Measurements from ENCODE around the gene CFAP299.

Gene CFAP299

GRCh38 chr4:80452768-80453167 is 117.2 kb downstream of the CFAP299 start:
- no peak for DNase-seq

GRCh38 chr4:80454040-80454439 is 118.5 kb downstream of the CFAP299 start:
- DNase-seq, result no peak

- no peak for DNase-seq
Measured at GRCh38 chr4:80454556-80454955, 119.0 kb downstream of the CFAP299 start.

- DNase-seq, result no peak
Measured at GRCh38 chr4:80459918-80460473, 124.5 kb downstream of the CFAP299 start.

- DNase-seq, result no peak
Measured at GRCh38 chr4:80461412-80461811, 125.9 kb downstream of the CFAP299 start.

- no peak for DNase-seq
Measured at GRCh38 chr4:80462621-80463091, 127.1 kb downstream of the CFAP299 start.

- DNase-seq, result no peak
Measured at GRCh38 chr4:80463509-80463908, 128.0 kb downstream of the CFAP299 start.

GRCh38 chr4:80465238-80465637 is 129.7 kb downstream of the CFAP299 start:
- DNase-seq, result no peak

- DNase-seq, result no peak
Measured at GRCh38 chr4:80465736-80466135, 130.2 kb downstream of the CFAP299 start.

GRCh38 chr4:80466618-80467017 is 131.1 kb downstream of the CFAP299 start:
- DNase-seq, result no peak

GRCh38 chr4:80471756-80472155 is 136.2 kb downstream of the CFAP299 start:
- DNase-seq, result peak; percentile 83

- no peak for DNase-seq
Measured at GRCh38 chr4:80475236-80475635, 139.7 kb downstream of the CFAP299 start.

- no peak for DNase-seq
Measured at GRCh38 chr4:80475798-80476197, 140.3 kb downstream of the CFAP299 start.

- DNase-seq, result no peak
Measured at GRCh38 chr4:80484712-80485111, 149.2 kb downstream of the CFAP299 start.

GRCh38 chr4:80486603-80487002 is 151.1 kb downstream of the CFAP299 start:
- DNase-seq, result no peak

- no peak for DNase-seq
Measured at GRCh38 chr4:80489798-80490197, 154.3 kb downstream of the CFAP299 start.

GRCh38 chr4:80492761-80493160 is 157.2 kb downstream of the CFAP299 start:
- no peak for DNase-seq

GRCh38 chr4:80495865-80496264 is 160.3 kb downstream of the CFAP299 start:
- no peak for DNase-seq

GRCh38 chr4:80498725-80499124 is 163.2 kb downstream of the CFAP299 start:
- DNase-seq, result no peak

- no peak for DNase-seq
Measured at GRCh38 chr4:80500613-80501012, 165.1 kb downstream of the CFAP299 start.

GRCh38 chr4:80507077-80507476 is 171.5 kb downstream of the CFAP299 start:
- DNase-seq, result no peak

GRCh38 chr4:80507507-80507906 is 172.0 kb downstream of the CFAP299 start:
- DNase-seq, result peak; percentile 39

- no peak for DNase-seq
Measured at GRCh38 chr4:80515496-80515895, 180.0 kb downstream of the CFAP299 start.

GRCh38 chr4:80521438-80521837 is 185.9 kb downstream of the CFAP299 start:
- no peak for DNase-seq

- DNase-seq, result no peak
Measured at GRCh38 chr4:80526697-80527096, 191.2 kb downstream of the CFAP299 start.

- no peak for DNase-seq
Measured at GRCh38 chr4:80529026-80529425, 193.5 kb downstream of the CFAP299 start.

Measured in COR-L47 (cell line).